NT2/D1 (cell line): Measurements from ENCODE around the gene ADAMTS2.

Experiments used
- SUZ12 ChIP-seq: IDR thresholded peaks from 2 replicates; pipeline ENCODE4 v1.6.1; 2011; ENCODE audit not compliant: insufficient read length, insufficient read depth; ENCODE audit errors: extremely low read depth
- YY1 ChIP-seq: IDR thresholded peaks from 2 replicates; pipeline ENCODE4 v1.6.1; 2011; ENCODE audit not compliant: insufficient read length, insufficient read depth
- ZNF274 ChIP-seq: IDR thresholded peaks from 2 replicates; pipeline ENCODE4 v1.6.1; 2011; ENCODE audit warnings: mild to moderate bottlenecking, low read depth, low read length

GRCh38 chr5:179154991-179155955 lies 190.0 kb downstream of the ADAMTS2 start:
- TF ChIP-seq ZNF274 (no peak), SUZ12 (no peak), YY1 (no peak)
